ENCODE data around the gene GSTA1.
"Not testable (repeated sequence)": the region's sequence is repeated elsewhere in the genome, so short reads cannot be mapped to it uniquely, and the experiment has no call there.

DNA sequence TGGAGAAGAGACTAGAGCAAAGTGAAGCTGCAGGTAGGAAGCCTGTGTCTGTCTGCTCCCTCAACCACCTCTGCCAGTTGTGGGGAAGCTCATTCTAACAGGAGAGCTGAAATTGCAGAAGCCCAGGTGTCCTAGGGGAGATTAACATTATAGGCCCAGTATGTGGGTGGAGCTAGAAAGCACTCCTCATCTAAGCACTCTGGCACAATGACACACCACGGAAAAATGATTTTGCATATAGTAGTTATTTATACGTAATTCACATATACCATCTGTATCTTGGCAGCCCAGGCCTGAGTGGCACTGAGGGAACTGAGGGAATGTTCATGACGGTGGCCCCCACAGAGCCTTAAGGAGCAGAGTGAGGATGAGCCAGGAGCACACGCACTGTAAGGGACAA, 27.3 kb upstream of the GSTA1 start:
- TF ChIP-seq EZH2 (IDR thresholded peaks at IDR 0.05; ENCODE audit: insufficient read depth, poor library complexity, severe bottlenecking); EZH2phosphoT487 (IDR thresholded peaks at IDR 0.05; ENCODE audit: insufficient read depth, low read depth): not testable (repeated sequence)
